Breast epithelium (tissue), 3 donors: ENCODE data around the gene SLCO1A2.

Experiments
- CTCF ChIP-seq, 3 donors: fragments of 450-650 bp; IDR thresholded peaks; one replicate each; pipeline ENCODE4 v1.5.1; 2016 to 2017; ENCODE audit warnings: antibody characterized with exemption in 3 of 3, mild to moderate bottlenecking in 3 of 3, moderate library complexity in 3 of 3
- POLR2A ChIP-seq: fragments of 450-650 bp; IDR thresholded peaks from one replicate; pipeline ENCODE4 v1.6.1; 2016; ENCODE audit warnings: antibody characterized with exemption, mild to moderate bottlenecking, moderate library complexity

GRCh38 chr12:21369141-21369980 lies 34.6 kb upstream of the SLCO1A2 start:
- no peak for TF ChIP-seq POLR2A
- no peak for TF ChIP-seq CTCF (IDR thresholded peaks at IDR 0.05)
